ENCODE results near the gene ADD3. TPM values are rescaled to one million over a fixed set of nuclear protein-coding genes. Genes with fewer than 3 reads are reported as not detected.

The ADD3 gene
- total and polyA plus RNA-seq, 2 of the 13 experiments (the other 11 are each of a cell fraction or from before 2014, with no cell fraction given), result 44.7 to 57.5 TPM

DNA sequence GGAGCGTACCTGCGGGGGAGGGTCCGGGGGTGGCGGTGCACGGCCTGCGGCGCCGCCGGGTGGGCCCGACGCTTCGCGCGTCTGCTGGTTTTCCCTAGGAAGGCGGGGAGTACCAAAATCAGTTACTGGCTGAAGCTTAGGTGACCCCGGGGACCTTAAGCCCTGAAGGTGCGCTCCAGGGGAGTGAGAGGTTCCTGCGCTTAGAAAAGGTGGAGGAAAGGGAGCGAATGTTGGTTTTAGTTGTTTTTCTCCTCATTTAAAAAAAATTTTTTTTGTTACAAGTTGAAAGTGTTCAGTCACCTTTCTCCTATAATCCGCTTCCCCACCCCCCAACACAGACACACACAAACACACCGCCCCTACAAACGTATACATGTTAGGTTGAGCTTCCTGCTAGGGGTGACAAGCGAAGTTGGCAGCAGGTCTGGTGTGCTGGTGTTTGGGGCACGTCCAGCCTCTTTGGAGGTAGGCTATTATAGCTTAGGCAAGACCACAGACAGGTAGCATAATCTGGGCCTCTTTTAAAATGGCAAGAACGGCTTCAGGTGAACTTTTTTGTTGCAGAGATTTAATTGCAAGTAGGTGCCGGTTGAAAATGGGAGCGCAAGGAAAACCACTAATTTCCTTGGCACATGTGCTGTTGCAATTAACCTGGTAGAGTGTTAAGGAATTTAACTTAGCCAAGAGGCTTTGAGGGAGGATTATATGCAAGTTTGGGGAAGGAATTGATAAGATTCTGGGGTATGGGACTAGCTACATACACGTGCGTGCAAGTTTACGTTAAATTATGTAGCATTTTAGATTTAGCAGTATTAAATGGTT lies 945 bp downstream of the ADD3 start (continued):
- TF ChIP-seq, protein P1, sequence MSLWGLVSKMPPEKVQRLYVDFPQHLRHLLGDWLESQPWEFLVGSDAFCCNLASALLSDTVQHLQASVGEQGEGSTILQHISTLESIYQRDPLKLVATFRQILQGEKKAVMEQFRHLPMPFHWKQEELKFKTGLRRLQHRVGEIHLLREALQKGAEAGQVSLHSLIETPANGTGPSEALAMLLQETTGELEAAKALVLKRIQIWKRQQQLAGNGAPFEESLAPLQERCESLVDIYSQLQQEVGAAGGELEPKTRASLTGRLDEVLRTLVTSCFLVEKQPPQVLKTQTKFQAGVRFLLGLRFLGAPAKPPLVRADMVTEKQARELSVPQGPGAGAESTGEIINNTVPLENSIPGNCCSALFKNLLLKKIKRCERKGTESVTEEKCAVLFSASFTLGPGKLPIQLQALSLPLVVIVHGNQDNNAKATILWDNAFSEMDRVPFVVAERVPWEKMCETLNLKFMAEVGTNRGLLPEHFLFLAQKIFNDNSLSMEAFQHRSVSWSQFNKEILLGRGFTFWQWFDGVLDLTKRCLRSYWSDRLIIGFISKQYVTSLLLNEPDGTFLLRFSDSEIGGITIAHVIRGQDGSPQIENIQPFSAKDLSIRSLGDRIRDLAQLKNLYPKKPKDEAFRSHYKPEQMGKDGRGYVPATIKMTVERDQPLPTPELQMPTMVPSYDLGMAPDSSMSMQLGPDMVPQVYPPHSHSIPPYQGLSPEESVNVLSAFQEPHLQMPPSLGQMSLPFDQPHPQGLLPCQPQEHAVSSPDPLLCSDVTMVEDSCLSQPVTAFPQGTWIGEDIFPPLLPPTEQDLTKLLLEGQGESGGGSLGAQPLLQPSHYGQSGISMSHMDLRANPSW (CRISPR knock-in tag; IDR thresholded peaks at IDR 0.05; ENCODE audit: borderline replicate concordance), result no peak
- TF ChIP-seq EZH2 (conservative IDR thresholded peaks at IDR 0.05; ENCODE audit: low read depth, low read length) (no peak), ZNF850 (CRISPR knock-in tag; conservative IDR thresholded peaks at IDR 0.05) (no peak), TGIF2 (CRISPR knock-in tag; IDR thresholded peaks at IDR 0.05) (0 out of 2 replicates have a peak, but pooled peaks have one; percentile 25), ZNF232 (CRISPR knock-in tag; IDR thresholded peaks at IDR 0.05; ENCODE audit: borderline replicate concordance) (no peak), KLF12 (CRISPR knock-in tag; IDR thresholded peaks at IDR 0.05; ENCODE audit: borderline replicate concordance) (no peak), ZNF205 (CRISPR knock-in tag; IDR thresholded peaks at IDR 0.05) (no peak), ARHGAP35 (CRISPR knock-in tag; IDR thresholded peaks at IDR 0.05; ENCODE audit: borderline replicate concordance) (no peak), ZNF329 (CRISPR knock-in tag; IDR thresholded peaks at IDR 0.05; ENCODE audit: low read depth) (no peak), NR2F6 (IDR thresholded peaks at IDR 0.05) (peak; percentile 42), NR2F6 (CRISPR knock-in tag; IDR thresholded peaks at IDR 0.05) (peak; percentile 4; the same call in 1 of the 2 replicates), ZNF510 (CRISPR knock-in tag; IDR thresholded peaks at IDR 0.05; ENCODE audit: low read depth) (no peak), HOXD1 (CRISPR knock-in tag; IDR thresholded peaks at IDR 0.05) (no peak), NR2C2 (CRISPR knock-in tag; IDR thresholded peaks at IDR 0.05; ENCODE audit: borderline replicate concordance) (no peak)
- TF ChIP-seq, protein P2, sequence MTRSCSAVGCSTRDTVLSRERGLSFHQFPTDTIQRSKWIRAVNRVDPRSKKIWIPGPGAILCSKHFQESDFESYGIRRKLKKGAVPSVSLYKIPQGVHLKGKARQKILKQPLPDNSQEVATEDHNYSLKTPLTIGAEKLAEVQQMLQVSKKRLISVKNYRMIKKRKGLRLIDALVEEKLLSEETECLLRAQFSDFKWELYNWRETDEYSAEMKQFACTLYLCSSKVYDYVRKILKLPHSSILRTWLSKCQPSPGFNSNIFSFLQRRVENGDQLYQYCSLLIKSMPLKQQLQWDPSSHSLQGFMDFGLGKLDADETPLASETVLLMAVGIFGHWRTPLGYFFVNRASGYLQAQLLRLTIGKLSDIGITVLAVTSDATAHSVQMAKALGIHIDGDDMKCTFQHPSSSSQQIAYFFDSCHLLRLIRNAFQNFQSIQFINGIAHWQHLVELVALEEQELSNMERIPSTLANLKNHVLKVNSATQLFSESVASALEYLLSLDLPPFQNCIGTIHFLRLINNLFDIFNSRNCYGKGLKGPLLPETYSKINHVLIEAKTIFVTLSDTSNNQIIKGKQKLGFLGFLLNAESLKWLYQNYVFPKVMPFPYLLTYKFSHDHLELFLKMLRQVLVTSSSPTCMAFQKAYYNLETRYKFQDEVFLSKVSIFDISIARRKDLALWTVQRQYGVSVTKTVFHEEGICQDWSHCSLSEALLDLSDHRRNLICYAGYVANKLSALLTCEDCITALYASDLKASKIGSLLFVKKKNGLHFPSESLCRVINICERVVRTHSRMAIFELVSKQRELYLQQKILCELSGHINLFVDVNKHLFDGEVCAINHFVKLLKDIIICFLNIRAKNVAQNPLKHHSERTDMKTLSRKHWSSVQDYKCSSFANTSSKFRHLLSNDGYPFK (CRISPR knock-in tag; IDR thresholded peaks at IDR 0.05; ENCODE audit: borderline replicate concordance), result 0 out of 2 replicates have a peak, but pooled peaks have one; percentile 22
- TF ChIP-seq, protein P3, sequence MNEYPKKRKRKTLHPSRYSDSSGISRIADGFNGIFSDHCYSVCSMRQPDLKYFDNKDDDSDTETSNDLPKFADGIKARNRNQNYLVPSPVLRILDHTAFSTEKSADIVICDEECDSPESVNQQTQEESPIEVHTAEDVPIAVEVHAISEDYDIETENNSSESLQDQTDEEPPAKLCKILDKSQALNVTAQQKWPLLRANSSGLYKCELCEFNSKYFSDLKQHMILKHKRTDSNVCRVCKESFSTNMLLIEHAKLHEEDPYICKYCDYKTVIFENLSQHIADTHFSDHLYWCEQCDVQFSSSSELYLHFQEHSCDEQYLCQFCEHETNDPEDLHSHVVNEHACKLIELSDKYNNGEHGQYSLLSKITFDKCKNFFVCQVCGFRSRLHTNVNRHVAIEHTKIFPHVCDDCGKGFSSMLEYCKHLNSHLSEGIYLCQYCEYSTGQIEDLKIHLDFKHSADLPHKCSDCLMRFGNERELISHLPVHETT (CRISPR knock-in tag; conservative IDR thresholded peaks at IDR 0.05), result no peak
- TF ChIP-seq, protein P4, sequence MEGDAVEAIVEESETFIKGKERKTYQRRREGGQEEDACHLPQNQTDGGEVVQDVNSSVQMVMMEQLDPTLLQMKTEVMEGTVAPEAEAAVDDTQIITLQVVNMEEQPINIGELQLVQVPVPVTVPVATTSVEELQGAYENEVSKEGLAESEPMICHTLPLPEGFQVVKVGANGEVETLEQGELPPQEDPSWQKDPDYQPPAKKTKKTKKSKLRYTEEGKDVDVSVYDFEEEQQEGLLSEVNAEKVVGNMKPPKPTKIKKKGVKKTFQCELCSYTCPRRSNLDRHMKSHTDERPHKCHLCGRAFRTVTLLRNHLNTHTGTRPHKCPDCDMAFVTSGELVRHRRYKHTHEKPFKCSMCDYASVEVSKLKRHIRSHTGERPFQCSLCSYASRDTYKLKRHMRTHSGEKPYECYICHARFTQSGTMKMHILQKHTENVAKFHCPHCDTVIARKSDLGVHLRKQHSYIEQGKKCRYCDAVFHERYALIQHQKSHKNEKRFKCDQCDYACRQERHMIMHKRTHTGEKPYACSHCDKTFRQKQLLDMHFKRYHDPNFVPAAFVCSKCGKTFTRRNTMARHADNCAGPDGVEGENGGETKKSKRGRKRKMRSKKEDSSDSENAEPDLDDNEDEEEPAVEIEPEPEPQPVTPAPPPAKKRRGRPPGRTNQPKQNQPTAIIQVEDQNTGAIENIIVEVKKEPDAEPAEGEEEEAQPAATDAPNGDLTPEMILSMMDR (CRISPR knock-in tag; IDR thresholded peaks at IDR 0.05), result peak; percentile 29; the same call in 1 of the 2 replicates
- TF ChIP-seq, protein P5, sequence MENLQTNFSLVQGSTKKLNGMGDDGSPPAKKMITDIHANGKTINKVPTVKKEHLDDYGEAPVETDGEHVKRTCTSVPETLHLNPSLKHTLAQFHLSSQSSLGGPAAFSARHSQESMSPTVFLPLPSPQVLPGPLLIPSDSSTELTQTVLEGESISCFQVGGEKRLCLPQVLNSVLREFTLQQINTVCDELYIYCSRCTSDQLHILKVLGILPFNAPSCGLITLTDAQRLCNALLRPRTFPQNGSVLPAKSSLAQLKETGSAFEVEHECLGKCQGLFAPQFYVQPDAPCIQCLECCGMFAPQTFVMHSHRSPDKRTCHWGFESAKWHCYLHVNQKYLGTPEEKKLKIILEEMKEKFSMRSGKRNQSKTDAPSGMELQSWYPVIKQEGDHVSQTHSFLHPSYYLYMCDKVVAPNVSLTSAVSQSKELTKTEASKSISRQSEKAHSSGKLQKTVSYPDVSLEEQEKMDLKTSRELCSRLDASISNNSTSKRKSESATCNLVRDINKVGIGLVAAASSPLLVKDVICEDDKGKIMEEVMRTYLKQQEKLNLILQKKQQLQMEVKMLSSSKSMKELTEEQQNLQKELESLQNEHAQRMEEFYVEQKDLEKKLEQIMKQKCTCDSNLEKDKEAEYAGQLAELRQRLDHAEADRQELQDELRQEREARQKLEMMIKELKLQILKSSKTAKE (CRISPR knock-in tag; IDR thresholded peaks at IDR 0.05; ENCODE audit: borderline replicate concordance), result no peak

All from HepG2 (cell line).